HG03521 (cell line): ENCODE results near the gene DENND1C.

Experiments
- ATAC-seq: cut with Tn5 transposase; IDR thresholded peaks from one replicate; pipeline ENCODE4 v1.9.1; 2021; ENCODE audit warnings: mild to moderate bottlenecking, moderate library complexity; ENCODE audit not compliant: unreplicated experiment

Gene DENND1C

GRCh38 chr19:6480848-6481415 lies 655 bp downstream of the DENND1C start:
- no peak for ATAC-seq

GRCh38 chr19:6479836-6480398 lies 1.7 kb downstream of the DENND1C start:
- no peak for ATAC-seq

- no peak for ATAC-seq
These were observed 2.8 kb downstream of the DENND1C start for GRCh38 chr19:6478815-6479214.

GRCh38 chr19:6476896-6477431 lies 4.6 kb downstream of the DENND1C start:
- no peak for ATAC-seq

DNA sequence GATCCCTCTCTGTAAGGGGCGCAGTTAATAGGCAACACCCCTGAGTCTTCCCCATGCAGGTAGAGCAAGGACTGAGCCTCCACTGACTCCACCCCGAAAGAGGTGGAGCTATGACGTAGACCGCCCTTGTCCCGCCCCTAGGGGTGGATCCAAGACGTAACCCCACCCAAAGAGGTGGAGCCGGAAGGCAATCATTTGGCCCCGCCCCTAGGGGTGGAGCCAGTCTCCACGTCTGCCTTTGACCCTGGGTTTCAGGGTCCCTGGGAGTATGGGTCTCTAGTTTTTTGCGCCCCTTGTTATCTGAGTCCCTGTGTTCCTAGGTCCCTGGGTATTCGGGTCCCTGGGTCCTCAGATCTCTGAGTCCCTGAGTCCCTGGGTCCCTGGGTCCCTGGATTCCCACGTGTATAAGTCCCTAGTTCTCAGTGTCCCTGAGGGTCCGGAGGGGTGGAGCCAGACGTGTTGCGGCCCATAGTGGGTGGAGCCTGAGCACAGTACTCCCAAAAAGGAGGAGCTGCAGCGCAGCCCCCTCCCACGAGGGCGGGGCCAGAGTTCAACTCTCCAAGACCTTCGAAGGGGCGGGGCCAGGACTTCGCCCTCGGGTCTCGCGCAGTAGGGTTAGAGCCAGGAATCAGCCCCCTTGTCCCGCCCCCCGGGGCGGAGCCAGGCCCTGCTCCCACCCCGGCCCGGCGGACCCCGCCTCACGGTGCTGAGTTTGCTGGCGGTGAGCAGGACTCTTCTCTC lies 5.3 kb downstream of the DENND1C start:
- ATAC-seq = no peak

GRCh38 chr19:6475321-6476108 lies 6.1 kb downstream of the DENND1C start:
- ATAC-seq = no peak

- no peak for ATAC-seq
These were observed 7.9 kb downstream of the DENND1C start for GRCh38 chr19:6473647-6474046.

GRCh38 chr19:6472713-6473112 lies 8.9 kb downstream of the DENND1C start:
- no peak for ATAC-seq

GRCh38 chr19:6471076-6471475 lies 10.5 kb downstream of the DENND1C start:
- ATAC-seq = no peak

DNA sequence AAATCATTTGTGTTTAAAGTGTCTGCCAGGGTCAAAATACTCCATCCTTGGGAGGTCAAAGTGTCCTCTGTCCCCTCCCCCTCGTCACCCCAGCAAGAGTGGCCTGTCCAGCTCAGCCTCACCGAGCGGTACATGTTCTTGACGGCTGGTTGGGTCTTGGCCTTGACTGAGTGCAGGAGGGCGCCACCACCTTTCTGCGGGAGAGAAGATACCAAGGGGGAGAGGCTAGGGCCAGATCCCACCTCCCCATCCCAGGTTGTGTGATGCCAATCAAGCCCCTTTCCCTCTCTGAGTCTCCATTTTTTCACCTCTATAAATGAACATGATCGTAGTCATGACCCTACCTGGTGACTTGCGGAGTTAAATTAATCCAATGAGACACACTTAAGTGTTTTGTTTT lies 11.4 kb downstream of the DENND1C start:
- no peak for ATAC-seq

DNA sequence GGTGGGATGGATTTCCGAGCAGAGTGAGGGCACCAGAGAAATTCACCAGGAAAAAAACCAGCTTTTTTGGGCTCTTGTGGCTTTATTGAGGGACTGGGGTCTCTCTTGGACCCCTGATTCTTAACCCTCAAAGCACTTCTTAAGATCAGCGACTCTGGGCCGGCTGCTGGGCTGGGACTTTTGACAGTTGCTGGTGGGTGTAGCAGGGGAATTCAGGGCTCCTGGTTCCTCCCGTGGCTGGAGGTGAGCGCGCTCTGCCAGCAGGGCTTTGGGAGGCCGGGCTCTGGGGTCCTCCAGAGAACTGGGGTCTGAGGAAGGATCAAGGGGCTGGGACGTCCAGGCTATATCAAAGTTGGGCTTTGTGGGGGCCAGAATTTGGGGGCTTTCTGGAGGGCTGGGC lies 14.2 kb downstream of the DENND1C start:
- no peak for ATAC-seq

- ATAC-seq = no peak
These were observed 14.9 kb downstream of the DENND1C start for GRCh38 chr19:6466526-6467248.

- no peak for ATAC-seq
These were observed 15.9 kb downstream of the DENND1C start for GRCh38 chr19:6465663-6466062.

GRCh38 chr19:6465006-6465405 lies 16.6 kb downstream of the DENND1C start:
- no peak for ATAC-seq

GRCh38 chr19:6464070-6464873 lies 17.3 kb downstream of the DENND1C start, which contains the start of gene CRB3:
TSS of gene CRB3 (plus strand) at chr19:6464271. CDS start at chr19:6464702, 431 bp downstream.
- no peak for ATAC-seq

- ATAC-seq = peak; percentile 67
These were observed 21.3 kb downstream of the DENND1C start for GRCh38 chr19:6460099-6460884.

GRCh38 chr19:6459262-6460098 lies 22.1 kb downstream of the DENND1C start, which contains the start of gene SLC25A23:
TSS of gene SLC25A23 (minus strand) at chr19:6459792. CDS start at chr19:6459628, 164 bp downstream.
- ATAC-seq = peak; percentile 24

DNA sequence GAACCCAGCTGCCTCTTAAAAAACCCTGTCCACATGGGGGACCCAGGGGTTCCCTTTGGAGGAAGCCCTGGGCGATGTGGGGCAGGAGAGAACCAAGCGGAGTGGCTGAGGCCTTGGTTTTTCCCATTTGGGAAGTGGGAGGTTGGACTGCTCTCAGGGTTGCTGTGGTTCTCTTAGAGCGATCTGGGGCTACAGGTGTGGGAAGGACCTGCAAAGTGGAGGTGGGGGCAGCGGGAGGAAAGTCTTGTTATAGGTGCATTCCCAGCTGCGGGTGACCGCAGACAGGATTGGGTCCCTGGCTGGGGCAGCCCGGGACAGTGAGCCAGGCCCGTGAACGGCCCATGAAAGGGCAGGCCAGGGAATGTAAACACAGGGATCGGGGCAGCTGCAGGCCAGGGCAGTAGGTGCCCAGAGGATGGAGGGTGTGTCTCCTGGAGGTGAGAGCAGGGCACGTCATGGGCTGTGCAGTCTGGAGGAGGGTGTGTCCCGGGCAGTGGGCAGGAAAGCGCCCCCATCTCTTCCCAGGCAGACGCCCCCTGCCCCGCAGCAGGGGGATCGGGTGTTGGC lies 22.8 kb downstream of the DENND1C start:
- no peak for ATAC-seq
